ENCODE measurements around the gene NAE1.
A peak's percentile ranks its signal among the peaks of the same experiment; 100 is the strongest.
"Not testable (repeated sequence)": the region's sequence is repeated elsewhere in the genome, so short reads cannot be mapped to it uniquely, and the experiment has no call there.

Gene NAE1

GRCh38 chr16:66830422-66831404 is at the start of gene NAE1:
TSS of gene NAE1 (minus strand) at chr16:66830976. CDS start at chr16:66830899, 77 bp downstream.
- peak; percentile 94 for DNase-seq

GRCh38 chr16:66878067-66878466 is 47.3 kb upstream of the NAE1 start:
- DNase-seq: no peak

- DNase-seq: no peak
Observed at GRCh38 chr16:66874079-66874775, 43.5 kb upstream of the NAE1 start.

- no peak for DNase-seq
Observed at GRCh38 chr16:66873685-66874055, 42.9 kb upstream of the NAE1 start.

- DNase-seq: peak; percentile 88
Observed at GRCh38 chr16:66872943-66873684, 42.3 kb upstream of the NAE1 start.

GRCh38 chr16:66872559-66872942 is 41.8 kb upstream of the NAE1 start:
- DNase-seq: no peak

GRCh38 chr16:66871840-66872239 is 41.1 kb upstream of the NAE1 start:
- DNase-seq: no peak

- DNase-seq: not testable (repeated sequence)
Observed at GRCh38 chr16:66871363-66871762, 40.6 kb upstream of the NAE1 start.

- DNase-seq: no peak
Observed at GRCh38 chr16:66869424-66869823, 38.6 kb upstream of the NAE1 start.

GRCh38 chr16:66863707-66864106 is 32.9 kb upstream of the NAE1 start:
- no peak for DNase-seq

GRCh38 chr16:66862023-66862520 is 31.3 kb upstream of the NAE1 start:
- no peak for DNase-seq

GRCh38 chr16:66859397-66860068 is 28.8 kb upstream of the NAE1 start:
- DNase-seq: no peak

- no peak for DNase-seq
Observed at GRCh38 chr16:66858740-66859396, 28.1 kb upstream of the NAE1 start.

- no peak for DNase-seq
Observed at GRCh38 chr16:66857437-66857836, 26.7 kb upstream of the NAE1 start.

GRCh38 chr16:66856801-66857200 is 26.0 kb upstream of the NAE1 start:
- DNase-seq: no peak

GRCh38 chr16:66856184-66856730 is 25.5 kb upstream of the NAE1 start:
- no peak for DNase-seq

GRCh38 chr16:66853261-66854139 is 22.7 kb upstream of the NAE1 start:
- no peak for DNase-seq

- no peak for DNase-seq
Observed at GRCh38 chr16:66851166-66851964, 20.6 kb upstream of the NAE1 start.

GRCh38 chr16:66850115-66850815 is 19.5 kb upstream of the NAE1 start:
- DNase-seq: no peak

Data from right forelimb (tissue), 1 donor.